ENCODE results near the gene GDPD4.

GDPD4 gene

GRCh38 chr11:77233011-77233410 is 68.5 kb downstream of the GDPD4 start:
- DNase-seq (ENCODE audit: low spot score), result no peak
- in situ Hi-C loops (cut with MboI; ENCODE audit: low sequenced_read_pairs, unreplicated experiment), result no loop called here
- no peak for TF ChIP-seq CTCF (IDR thresholded peaks at IDR 0.05; ENCODE audit: borderline replicate concordance, control extremely low read depth, extremely low read depth, insufficient read depth, missing control alignments)

- in situ Hi-C loops (cut with MboI; ENCODE audit: low sequenced_read_pairs, unreplicated experiment), result no loop called here
- no peak for TF ChIP-seq CTCF (IDR thresholded peaks at IDR 0.05; ENCODE audit: borderline replicate concordance, control extremely low read depth, extremely low read depth, insufficient read depth, missing control alignments)
- no peak for DNase-seq (ENCODE audit: low spot score)
Observed at GRCh38 chr11:77232242-77232641, 69.2 kb downstream of the GDPD4 start.

GRCh38 chr11:77231800-77232199 is 69.7 kb downstream of the GDPD4 start:
- DNase-seq (ENCODE audit: low spot score), result no peak
- no peak for TF ChIP-seq CTCF (IDR thresholded peaks at IDR 0.05; ENCODE audit: borderline replicate concordance, control extremely low read depth, extremely low read depth, insufficient read depth, missing control alignments)
- in situ Hi-C loops (cut with MboI; ENCODE audit: low sequenced_read_pairs, unreplicated experiment), result no loop called here

- no peak for DNase-seq (ENCODE audit: low spot score)
- TF ChIP-seq CTCF (IDR thresholded peaks at IDR 0.05; ENCODE audit: borderline replicate concordance, control extremely low read depth, extremely low read depth, insufficient read depth, missing control alignments), result no peak
- in situ Hi-C loops (cut with MboI; ENCODE audit: low sequenced_read_pairs, unreplicated experiment), result no loop called here
Observed at GRCh38 chr11:77230878-77231605, 70.4 kb downstream of the GDPD4 start.

GRCh38 chr11:77223797-77224196 is 77.7 kb downstream of the GDPD4 start:
- in situ Hi-C loops (cut with MboI; ENCODE audit: low sequenced_read_pairs, unreplicated experiment), result no loop called here
- no peak for DNase-seq (ENCODE audit: low spot score)
- no peak for TF ChIP-seq CTCF (IDR thresholded peaks at IDR 0.05; ENCODE audit: borderline replicate concordance, control extremely low read depth, extremely low read depth, insufficient read depth, missing control alignments)

GRCh38 chr11:77217156-77217555 is 84.3 kb downstream of the GDPD4 start:
- DNase-seq (ENCODE audit: low spot score), result no peak
- in situ Hi-C loops (cut with MboI; ENCODE audit: low sequenced_read_pairs, unreplicated experiment), result no loop called here
- TF ChIP-seq CTCF (IDR thresholded peaks at IDR 0.05; ENCODE audit: borderline replicate concordance, control extremely low read depth, extremely low read depth, insufficient read depth, missing control alignments), result no peak
